WTC11 (cell line): ENCODE measurements around the gene FAM24B. TPM values are rescaled to one million over a fixed set of nuclear protein-coding genes. Genes with fewer than 3 reads are reported as not detected.

Experiments used
- ATAC-seq: fragments of 200-7000 bp; cut with Tn5 transposase; 2 replicates; pipeline ENCODE4 v1.10.0; 2021; ENCODE audit warnings: mild to moderate bottlenecking, moderate library complexity
- CTCF ChIA-PET: fragments of 300-600 bp; sonication (Branson Sonifier 250); formaldehyde crosslinking; loops from one replicate; lab custom pipeline; 2021; ENCODE audit warnings: antibody characterized with exemption; lab: Charles Lee
- POLR2A ChIA-PET: fragments of 350-600 bp; sonication (Branson Sonifier 250); formaldehyde crosslinking; loops from one replicate; lab custom pipeline; 2021; ENCODE audit warnings: antibody characterized with exemption; lab: Charles Lee
- DNase-seq: peaks from one replicate; pipeline ENCODE4 v3.0.0; 2021; ENCODE audit warnings: low spot score
- H3K27ac Mint-ChIP-seq: 2 replicates; pipeline ENCODE4 v1.8.0; 2021; ENCODE audit warnings: mixed read lengths
- H3K27me3 Mint-ChIP-seq: 2 replicates; pipeline ENCODE4 v1.8.0; 2021; ENCODE audit warnings: low read depth, mild to moderate bottlenecking, moderate library complexity, mixed read lengths
- H3K36me3 Mint-ChIP-seq: 2 replicates; pipeline ENCODE4 v1.8.0; 2021; ENCODE audit warnings: mixed read lengths
- H3K4me1 Mint-ChIP-seq: 2 replicates; pipeline ENCODE4 v1.8.0; 2022; ENCODE audit warnings: mixed read lengths
- H3K4me3 Mint-ChIP-seq: 2 replicates; pipeline ENCODE4 v1.8.0; 2021; ENCODE audit warnings: mild to moderate bottlenecking, moderate library complexity, mixed read lengths
- H3K9me3 Mint-ChIP-seq: 2 replicates; pipeline ENCODE4 v1.8.0; 2021; ENCODE audit warnings: mixed read lengths
- ATF2 ChIP-seq: sonication (generic); formaldehyde crosslinking; IDR thresholded peaks from 2 replicates; pipeline ENCODE4 v1.8.1; 2022; ENCODE audit warnings: low read depth, missing genetic modification reagents, borderline replicate concordance
- CDX4 ChIP-seq: fragments of 250-450 bp; sonication (Bioruptor Pico); IDR thresholded peaks from 2 replicates; pipeline ENCODE4 v1.9.0; 2021; ENCODE audit warnings: moderate library complexity, mild to moderate bottlenecking, inconsistent platforms, borderline replicate concordance
- GTF2I ChIP-seq: fragments of 250-450 bp; sonication (Bioruptor Pico); conservative IDR thresholded peaks from 2 replicates; pipeline ENCODE4 v1.4.0; 2021; ENCODE audit warnings: mild to moderate bottlenecking
- SOX15 ChIP-seq: fragments of 250-450 bp; sonication (Bioruptor Pico); IDR thresholded peaks from 2 replicates; pipeline ENCODE4 v1.9.0; 2021; ENCODE audit warnings: mild to moderate bottlenecking
- ZBTB43 ChIP-seq: sonication (generic); formaldehyde crosslinking; IDR thresholded peaks from 2 replicates; pipeline ENCODE4 v1.8.1; 2023; ENCODE audit warnings: mild to moderate bottlenecking, missing genetic modification reagents
- ZNF396 ChIP-seq: fragments of 250-450 bp; sonication (Bioruptor Pico); IDR thresholded peaks from 2 replicates; pipeline ENCODE4 v1.8.0; 2021; ENCODE audit warnings: mild to moderate bottlenecking, moderate library complexity, borderline replicate concordance
- ZNF512 ChIP-seq: sonication (generic); formaldehyde crosslinking; IDR thresholded peaks from 2 replicates; pipeline ENCODE4 v1.8.1; 2022; ENCODE audit warnings: missing genetic modification reagents, borderline replicate concordance
- ZNF532 ChIP-seq: fragments of 250-450 bp; sonication (Bioruptor Pico); IDR thresholded peaks from 2 replicates; pipeline ENCODE4 v1.9.0; 2021; ENCODE audit warnings: mild to moderate bottlenecking, borderline replicate concordance
- total RNA-seq: library from RNA; stranded (reverse); gene quantifications from 3 replicates; pipeline ENCODE4 v1.2.3, GENCODE V29; 2021
- TF ChIP-seq, protein P1 (sequence below): fragments of 250-450 bp; sonication (Bioruptor Pico); IDR thresholded peaks from 2 replicates; pipeline ENCODE4 v1.9.0; 2021; ENCODE audit warnings: mild to moderate bottlenecking
- TF ChIP-seq, protein P2 (sequence below): fragments of 250-450 bp; sonication (Bioruptor Pico); IDR thresholded peaks from 2 replicates; pipeline ENCODE4 v1.9.0; 2021; ENCODE audit warnings: mild to moderate bottlenecking

The FAM24B gene
- total RNA-seq, 1 experiment from 2014 or later: 3.7 TPM

DNA sequence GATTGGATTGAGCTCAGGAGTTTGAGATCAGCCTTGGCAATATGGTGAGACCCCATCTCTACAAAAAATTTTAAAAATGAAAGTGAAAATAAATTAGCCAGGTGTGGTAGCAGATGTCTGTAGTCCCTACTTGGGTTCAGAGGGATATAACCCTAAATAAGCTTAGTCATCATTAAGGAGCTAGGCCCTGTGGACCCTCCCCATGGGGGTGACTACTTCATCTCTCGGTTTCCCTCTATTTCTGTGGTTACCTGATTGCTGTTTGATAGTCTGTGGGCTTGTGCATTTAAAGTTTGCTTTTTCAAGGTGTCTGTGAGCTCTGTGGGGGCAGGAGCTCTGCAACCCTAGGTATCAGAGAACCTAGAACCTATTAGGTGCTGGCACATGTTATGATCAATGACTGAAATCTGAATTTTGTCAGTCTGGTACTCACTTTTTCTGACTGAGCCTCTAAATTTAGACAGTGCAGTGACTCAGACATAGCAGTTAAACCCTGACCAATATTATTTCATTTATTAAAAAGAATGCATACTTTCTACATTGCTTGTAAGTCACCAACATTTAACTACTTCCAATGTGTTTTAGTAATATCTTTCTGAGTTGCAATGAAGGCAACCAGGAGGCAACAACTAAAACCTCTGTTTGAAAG, 25.6 kb downstream of the FAM24B start (continued):
- TF ChIP-seq, protein P1, sequence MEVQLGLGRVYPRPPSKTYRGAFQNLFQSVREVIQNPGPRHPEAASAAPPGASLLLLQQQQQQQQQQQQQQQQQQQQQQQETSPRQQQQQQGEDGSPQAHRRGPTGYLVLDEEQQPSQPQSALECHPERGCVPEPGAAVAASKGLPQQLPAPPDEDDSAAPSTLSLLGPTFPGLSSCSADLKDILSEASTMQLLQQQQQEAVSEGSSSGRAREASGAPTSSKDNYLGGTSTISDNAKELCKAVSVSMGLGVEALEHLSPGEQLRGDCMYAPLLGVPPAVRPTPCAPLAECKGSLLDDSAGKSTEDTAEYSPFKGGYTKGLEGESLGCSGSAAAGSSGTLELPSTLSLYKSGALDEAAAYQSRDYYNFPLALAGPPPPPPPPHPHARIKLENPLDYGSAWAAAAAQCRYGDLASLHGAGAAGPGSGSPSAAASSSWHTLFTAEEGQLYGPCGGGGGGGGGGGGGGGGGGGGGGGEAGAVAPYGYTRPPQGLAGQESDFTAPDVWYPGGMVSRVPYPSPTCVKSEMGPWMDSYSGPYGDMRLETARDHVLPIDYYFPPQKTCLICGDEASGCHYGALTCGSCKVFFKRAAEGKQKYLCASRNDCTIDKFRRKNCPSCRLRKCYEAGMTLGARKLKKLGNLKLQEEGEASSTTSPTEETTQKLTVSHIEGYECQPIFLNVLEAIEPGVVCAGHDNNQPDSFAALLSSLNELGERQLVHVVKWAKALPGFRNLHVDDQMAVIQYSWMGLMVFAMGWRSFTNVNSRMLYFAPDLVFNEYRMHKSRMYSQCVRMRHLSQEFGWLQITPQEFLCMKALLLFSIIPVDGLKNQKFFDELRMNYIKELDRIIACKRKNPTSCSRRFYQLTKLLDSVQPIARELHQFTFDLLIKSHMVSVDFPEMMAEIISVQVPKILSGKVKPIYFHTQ: no peak
- TF ChIP-seq ZBTB43 (no peak), SOX15 (CRISPR knock-in tag) (no peak), ZNF512 (CRISPR knock-in tag) (no peak), ZNF396 (CRISPR knock-in tag) (no peak), ZNF532 (CRISPR knock-in tag) (no peak), CDX4 (CRISPR knock-in tag) (no peak), GTF2I (no peak)
- TF ChIP-seq, protein P2, sequence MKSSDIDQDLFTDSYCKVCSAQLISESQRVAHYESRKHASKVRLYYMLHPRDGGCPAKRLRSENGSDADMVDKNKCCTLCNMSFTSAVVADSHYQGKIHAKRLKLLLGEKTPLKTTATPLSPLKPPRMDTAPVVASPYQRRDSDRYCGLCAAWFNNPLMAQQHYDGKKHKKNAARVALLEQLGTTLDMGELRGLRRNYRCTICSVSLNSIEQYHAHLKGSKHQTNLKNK: no peak

- H3K4me3 Mint-ChIP-seq: no peak overlapping the region
- no peaks in the 10 kb centered on the region for H3K9me3 Mint-ChIP-seq
- no peak for ATAC-seq
- CTCF ChIA-PET: no interaction called here
- H3K27ac Mint-ChIP-seq: no peak overlapping the region
- POLR2A ChIA-PET: no interaction called here
- peaks cover 27% of the 10 kb centered on the region for H3K36me3 Mint-ChIP-seq
- no peak for DNase-seq
- no peak for TF ChIP-seq ATF2 (CRISPR knock-in tag)
- TF ChIP-seq, all 79 proteins: peak for 0
- Mint-ChIP-seq H3K27me3 (no peaks in the 10 kb centered on the region), H3K4me1 (peaks cover 43% of the 10 kb centered on the region)
These were observed 27.1 kb downstream of the FAM24B start for GRCh38 chr10:122852261-122852660.
